ENCODE results near the gene ATXN7L3. TPM values are rescaled to one million over a fixed set of nuclear protein-coding genes. Genes with fewer than 3 reads are reported as not detected.
"Not testable (repeated sequence)": the region's sequence is repeated elsewhere in the genome, so short reads cannot be mapped to it uniquely, and the experiment has no call there.

The ATXN7L3 gene
- total RNA-seq, 1 experiment from 2014 or later = 36.9 TPM

DNA sequence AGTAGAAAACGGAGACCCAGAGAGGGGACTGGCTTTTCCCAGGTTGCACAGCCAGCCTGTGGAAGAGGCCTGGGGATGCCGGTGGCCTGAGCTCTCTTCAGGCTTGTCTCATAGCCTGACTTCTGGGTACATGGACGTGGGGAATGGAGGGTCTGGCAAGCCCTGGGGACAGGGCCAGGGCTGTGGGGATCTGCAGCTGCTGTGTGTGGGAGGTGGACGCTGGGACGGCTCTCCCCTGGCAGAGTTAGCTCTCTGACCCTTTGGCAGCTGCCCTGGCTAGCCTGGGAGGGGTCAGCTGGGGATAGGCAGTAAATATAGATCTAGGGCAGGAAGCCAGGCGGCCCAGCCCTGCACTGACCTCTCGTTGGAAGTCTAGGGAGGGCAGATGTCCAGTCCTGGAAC is 47.8 kb upstream of the ATXN7L3 start:
- CTCF ChIA-PET = no interaction called here
- no peaks in the 10 kb centered on the region for H3K36me3 ChIP-seq (ENCODE audit: insufficient read depth, low read length, poor library complexity, severe bottlenecking)
- DNase-seq (ENCODE audit: low spot score) = no peak
- H3K27me3 ChIP-seq (replicated peaks; ENCODE audit: insufficient read depth, low read depth, low read length, poor library complexity) = no peaks in the 10 kb centered on the region
- POLR2A ChIA-PET (ENCODE audit: low non-redundant PET) = no interaction called here
- no peak overlapping the region for H3K4me3 ChIP-seq (ENCODE audit: low read depth, low read length, poor library complexity, severe bottlenecking)
- H3K9me3 ChIP-seq (ENCODE audit: low read depth, low read length, poor library complexity, severe bottlenecking) = no peaks in the 10 kb centered on the region
- H3K27ac ChIP-seq (ENCODE audit: low read depth, low read length, poor library complexity, severe bottlenecking) = no peak overlapping the region
- H3K4me1 ChIP-seq (ENCODE audit: insufficient read depth, low read length, poor library complexity, severe bottlenecking) = no peaks in the 10 kb centered on the region
- TF ChIP-seq CTCF (conservative IDR thresholded peaks at IDR 0.05; ENCODE audit: low read depth, low read length) (no peak), EZH2 (IDR thresholded peaks at IDR 0.05; ENCODE audit: borderline replicate concordance, low read depth, low read length, poor library complexity, severe bottlenecking) (no peak)
- intact Hi-C loops (cut with micrococcal nuclease; ENCODE audit: unreplicated experiment) = no loop called here
- BruUV-seq (replicated peaks) = no TSS peak

- no peaks in the 10 kb centered on the region for H3K27me3 ChIP-seq (replicated peaks; ENCODE audit: insufficient read depth, low read depth, low read length, poor library complexity)
- no TSS peak for BruUV-seq (replicated peaks)
- CTCF ChIA-PET = no interaction called here
- POLR2A ChIA-PET (ENCODE audit: low non-redundant PET) = no interaction called here
- H3K36me3 ChIP-seq (ENCODE audit: insufficient read depth, low read length, poor library complexity, severe bottlenecking) = no peaks in the 10 kb centered on the region
- H3K9me3 ChIP-seq (ENCODE audit: low read depth, low read length, poor library complexity, severe bottlenecking) = no peaks in the 10 kb centered on the region
- no peaks in the 10 kb centered on the region for H3K4me1 ChIP-seq (ENCODE audit: insufficient read depth, low read length, poor library complexity, severe bottlenecking)
- no peak for TF ChIP-seq CTCF (conservative IDR thresholded peaks at IDR 0.05; ENCODE audit: low read depth, low read length)
- no peak for TF ChIP-seq EZH2 (IDR thresholded peaks at IDR 0.05; ENCODE audit: borderline replicate concordance, low read depth, low read length, poor library complexity, severe bottlenecking)
- DNase-seq (ENCODE audit: low spot score) = no peak
- no peak overlapping the region for H3K4me3 ChIP-seq (ENCODE audit: low read depth, low read length, poor library complexity, severe bottlenecking)
- intact Hi-C loops (cut with micrococcal nuclease; ENCODE audit: unreplicated experiment) = no loop called here
- H3K27ac ChIP-seq (ENCODE audit: low read depth, low read length, poor library complexity, severe bottlenecking) = no peak overlapping the region
Observed at GRCh38 chr17:44241106-44241624, 41.5 kb upstream of the ATXN7L3 start.

GRCh38 chr17:44237886-44238285 is 38.2 kb upstream of the ATXN7L3 start:
- POLR2A ChIA-PET (ENCODE audit: low non-redundant PET) = interaction anchor here (0.7 kb wide), 1 partner anchor 104 kb away, joined by 4 read pairs; no protein-coding TSS in a partner anchor
- H3K9me3 ChIP-seq (ENCODE audit: low read depth, low read length, poor library complexity, severe bottlenecking); DNase-seq (ENCODE audit: low spot score); H3K4me3 ChIP-seq (ENCODE audit: low read depth, low read length, poor library complexity, severe bottlenecking); H3K4me1 ChIP-seq (ENCODE audit: insufficient read depth, low read length, poor library complexity, severe bottlenecking); H3K27ac ChIP-seq (ENCODE audit: low read depth, low read length, poor library complexity, severe bottlenecking); intact Hi-C loops (cut with micrococcal nuclease; ENCODE audit: unreplicated experiment); H3K27me3 ChIP-seq (replicated peaks; ENCODE audit: insufficient read depth, low read depth, low read length, poor library complexity); CTCF ChIA-PET; H3K36me3 ChIP-seq (ENCODE audit: insufficient read depth, low read length, poor library complexity, severe bottlenecking); BruUV-seq (replicated peaks): not testable (repeated sequence)

DNA sequence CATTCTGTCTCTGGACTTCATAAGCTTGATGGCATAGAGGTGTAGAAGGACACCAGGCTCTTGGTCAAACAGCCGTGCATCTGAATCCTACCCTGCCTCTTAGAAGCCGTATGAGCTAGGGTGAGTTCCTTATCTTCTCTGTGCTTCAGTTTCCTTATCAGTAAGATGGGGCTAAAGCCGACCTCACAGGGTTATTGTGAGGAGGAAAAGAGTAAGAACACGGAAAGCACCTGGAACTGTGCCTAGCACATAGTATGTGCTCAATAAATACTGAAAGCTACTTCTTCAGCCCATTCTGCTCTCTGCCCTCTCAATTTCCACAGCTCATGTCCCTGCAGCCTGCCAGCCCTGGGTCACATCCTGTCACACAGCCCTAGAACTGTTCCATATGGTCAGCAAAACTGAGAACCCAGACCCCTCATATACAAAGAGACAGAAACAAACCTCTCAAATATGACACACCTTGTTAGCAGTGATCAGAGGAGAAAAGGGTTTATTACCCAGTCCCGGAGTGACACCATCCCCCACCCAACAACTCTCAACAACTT is 36.8 kb upstream of the ATXN7L3 start:
- CTCF ChIA-PET = no interaction called here
- Histone ChIP-seq H3K27ac (ENCODE audit: low read depth, low read length, poor library complexity, severe bottlenecking) (no peak overlapping the region), H3K4me3 (ENCODE audit: low read depth, low read length, poor library complexity, severe bottlenecking) (no peak overlapping the region), H3K9me3 (ENCODE audit: low read depth, low read length, poor library complexity, severe bottlenecking) (no peaks in the 10 kb centered on the region), H3K4me1 (ENCODE audit: insufficient read depth, low read length, poor library complexity, severe bottlenecking) (no peaks in the 10 kb centered on the region), H3K36me3 (ENCODE audit: insufficient read depth, low read length, poor library complexity, severe bottlenecking) (no peaks in the 10 kb centered on the region), H3K27me3 (replicated peaks; ENCODE audit: insufficient read depth, low read depth, low read length, poor library complexity) (no peaks in the 10 kb centered on the region)
- POLR2A ChIA-PET (ENCODE audit: low non-redundant PET) = no interaction called here
- DNase-seq (ENCODE audit: low spot score) = no peak
- BruUV-seq (replicated peaks) = no TSS peak
- no peak for TF ChIP-seq EZH2 (IDR thresholded peaks at IDR 0.05; ENCODE audit: borderline replicate concordance, low read depth, low read length, poor library complexity, severe bottlenecking)
- no peak for TF ChIP-seq CTCF (conservative IDR thresholded peaks at IDR 0.05; ENCODE audit: low read depth, low read length)
- intact Hi-C loops (cut with micrococcal nuclease; ENCODE audit: unreplicated experiment) = no loop called here
